NCI-H1694 (cell line): ENCODE measurements around the gene C16orf46.

Source experiments
- DNase-seq: peaks from one replicate; lab custom pipeline; 2025; lab: John Stamatoyannopoulos, UW

The C16orf46 gene

DNA sequence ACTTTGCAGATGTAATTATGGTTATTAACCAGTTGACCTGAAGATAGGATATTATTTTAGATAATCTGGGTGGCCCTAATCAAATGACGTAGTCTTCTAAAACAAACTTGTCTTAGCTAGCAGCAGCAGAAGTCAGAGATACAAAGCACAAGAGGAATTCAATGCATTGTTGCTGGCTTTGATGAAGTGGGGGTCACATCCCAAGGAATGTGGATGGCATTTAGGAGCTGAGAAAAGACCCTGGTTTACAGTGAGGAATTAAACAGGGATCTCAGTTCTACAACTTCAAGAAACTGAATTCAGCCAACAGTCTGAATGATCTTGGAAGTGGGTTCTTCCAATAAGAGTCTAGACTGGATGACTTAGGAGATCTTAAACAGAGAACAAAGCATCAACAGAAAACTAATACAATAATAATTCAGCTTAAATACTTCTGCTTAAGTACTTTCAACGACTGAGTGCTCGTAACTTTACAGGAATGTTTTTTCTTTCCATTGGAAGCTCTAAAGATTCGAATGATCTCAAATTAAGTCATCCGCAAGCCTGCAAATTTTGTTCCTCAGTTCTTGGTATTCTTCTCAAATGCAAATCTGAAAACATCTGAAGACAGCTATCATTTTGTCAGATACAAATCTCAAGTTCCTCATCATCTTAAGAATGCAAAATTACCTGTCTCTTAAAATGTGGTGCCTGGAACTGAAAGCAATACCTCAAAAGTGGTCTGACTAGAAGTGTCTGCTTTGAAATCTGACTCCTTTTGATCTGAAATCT is 3.3 kb downstream of the C16orf46 start:
- no peak for DNase-seq

DNA sequence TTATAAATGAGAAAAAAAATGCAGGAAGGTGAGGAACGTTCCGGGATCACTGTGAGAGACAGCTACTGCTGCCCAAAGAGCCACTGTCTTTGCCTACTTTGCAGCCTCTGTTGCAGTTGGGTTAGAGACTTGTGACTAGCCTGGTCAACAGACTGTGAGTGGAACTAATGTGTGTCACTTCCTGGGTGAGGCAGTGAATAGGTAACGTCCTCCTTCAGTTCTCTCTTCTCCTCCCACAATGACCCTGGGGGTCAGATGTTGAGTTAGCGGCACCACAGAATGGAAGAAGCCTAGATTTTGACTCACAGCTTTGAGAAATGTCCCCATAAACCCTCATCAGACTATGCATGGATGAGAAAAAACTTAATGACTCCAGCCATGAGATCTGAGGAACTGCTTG is 5.2 kb downstream of the C16orf46 start:
- DNase-seq, result no peak

DNA sequence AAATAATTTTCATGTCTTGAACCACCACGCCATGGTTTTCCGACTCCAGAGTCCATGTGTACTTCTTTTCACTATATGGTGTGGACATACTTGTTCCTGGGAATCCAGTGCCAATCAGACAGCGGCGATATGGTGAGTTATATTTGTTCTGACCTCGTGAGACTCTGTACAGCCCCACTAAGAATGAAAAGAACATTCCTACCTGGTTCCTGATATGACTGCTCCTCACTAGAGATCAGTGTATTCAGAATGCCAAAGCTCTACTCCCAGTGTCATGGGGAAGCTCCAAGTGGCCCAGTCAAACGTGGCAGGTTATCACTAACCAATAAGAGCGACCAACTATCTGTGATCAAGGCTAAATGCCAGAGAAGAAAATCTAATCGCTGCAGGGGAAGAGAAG is 6.1 kb downstream of the C16orf46 start:
- DNase-seq, result no peak

DNA sequence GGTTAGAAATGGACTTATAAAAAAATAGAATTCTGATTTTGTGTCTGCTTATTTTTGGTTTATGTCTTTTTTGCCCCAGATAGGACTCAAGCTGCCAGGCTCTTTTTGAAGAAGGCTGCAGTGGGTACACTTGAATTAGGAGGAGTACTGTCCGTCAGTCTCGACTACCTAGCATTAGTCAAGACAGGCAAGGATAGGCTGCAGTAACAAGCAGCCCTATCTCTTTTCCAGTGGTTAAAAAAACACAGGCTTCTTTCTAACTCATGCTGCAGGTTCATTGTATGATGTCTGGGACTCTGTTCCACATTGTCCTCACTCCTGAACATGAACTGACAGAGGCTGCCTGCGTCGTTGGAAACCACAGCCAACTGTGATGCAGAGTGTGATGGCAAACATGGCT is 8.0 kb downstream of the C16orf46 start:
- DNase-seq, result no peak

DNA sequence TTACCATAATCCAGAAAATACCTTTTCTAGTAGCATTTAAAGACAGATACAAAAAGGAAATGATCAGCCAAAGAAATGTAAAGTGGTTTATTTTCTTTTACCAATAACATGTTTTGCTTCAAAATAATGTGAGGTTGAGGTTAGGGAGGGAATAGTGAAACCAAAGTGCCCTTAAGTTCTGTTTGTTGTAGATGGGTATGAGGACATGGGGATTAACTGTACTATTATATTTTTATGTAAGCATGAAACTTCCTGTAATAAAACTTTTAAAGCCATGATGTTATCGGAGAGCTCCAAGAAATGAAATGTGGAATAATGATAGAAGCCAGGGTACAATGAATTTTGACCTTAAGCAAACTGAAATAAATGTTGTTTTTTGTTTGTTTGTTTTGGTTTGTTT is 9.9 kb downstream of the C16orf46 start:
- DNase-seq, result no peak

DNA sequence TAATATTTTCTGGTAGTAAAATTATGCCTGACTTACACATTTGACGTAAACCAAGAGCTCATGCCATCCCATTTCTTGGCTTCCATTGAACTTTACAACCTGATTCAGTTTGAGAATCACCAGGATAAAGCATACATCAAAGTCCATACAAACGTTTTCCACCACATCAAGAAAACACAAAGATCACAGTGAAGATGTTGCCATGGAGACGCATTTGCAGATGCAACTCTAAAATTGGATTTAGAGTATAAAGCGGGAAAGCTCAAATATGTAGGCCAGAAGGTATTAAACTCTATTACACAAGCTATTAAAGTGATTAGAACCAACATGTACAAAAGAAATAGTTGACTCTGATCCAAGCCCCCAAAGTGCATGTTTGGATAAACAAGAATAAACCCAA is 10.4 kb downstream of the C16orf46 start:
- no peak for DNase-seq

DNA sequence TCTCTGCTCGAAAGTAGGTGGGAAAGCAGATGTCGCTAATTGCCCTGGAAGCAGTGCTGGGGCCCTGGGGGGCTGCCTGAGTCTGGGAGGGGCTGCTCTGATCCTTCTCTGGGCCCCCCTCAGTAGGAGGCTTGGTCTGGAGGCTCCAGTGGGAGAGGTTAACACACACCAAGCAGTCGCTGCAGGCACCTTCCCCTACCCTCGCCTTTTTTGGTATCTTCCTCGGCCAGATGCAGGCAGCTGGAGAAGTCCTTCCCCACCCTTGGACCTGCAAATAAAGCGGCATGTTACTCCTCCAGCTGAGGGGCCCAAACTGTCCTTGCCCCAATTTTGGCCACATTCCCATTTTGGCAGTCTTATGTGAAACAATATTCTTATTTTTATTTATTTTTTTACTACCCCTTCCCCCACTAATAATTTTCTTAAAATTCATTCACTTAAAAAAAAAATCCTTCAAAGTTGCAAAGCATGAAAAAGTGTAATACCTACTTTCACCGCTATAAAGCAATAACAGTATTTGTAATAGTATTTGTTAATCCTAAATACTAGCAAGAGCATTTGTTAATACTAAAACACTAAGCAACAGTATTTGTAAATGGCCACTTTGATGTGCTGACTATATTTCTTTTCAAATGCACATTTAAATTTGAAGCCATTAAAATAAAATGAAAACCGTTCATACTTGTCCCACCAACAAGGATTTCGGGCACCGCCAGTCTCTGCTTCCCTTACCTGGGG is 15.0 kb downstream of the C16orf46 start:
- no peak for DNase-seq

DNA sequence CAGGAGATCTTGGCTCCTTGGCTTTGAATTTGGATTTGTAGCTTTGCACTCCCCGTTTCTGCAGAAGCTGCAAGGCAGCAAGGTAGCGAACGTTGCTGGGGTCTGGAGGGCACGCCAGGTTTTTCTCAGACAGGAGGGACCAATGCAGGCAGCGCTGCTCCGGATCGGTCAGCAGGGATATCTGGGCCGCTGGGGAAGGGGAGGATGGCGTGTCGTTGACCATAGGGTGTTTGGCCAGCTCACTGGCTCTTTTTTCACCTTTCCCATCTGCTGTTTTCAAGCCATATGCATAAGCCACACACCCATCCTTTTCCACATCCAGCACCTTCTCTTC is 15.8 kb downstream of the C16orf46 start:
- no peak for DNase-seq

DNA sequence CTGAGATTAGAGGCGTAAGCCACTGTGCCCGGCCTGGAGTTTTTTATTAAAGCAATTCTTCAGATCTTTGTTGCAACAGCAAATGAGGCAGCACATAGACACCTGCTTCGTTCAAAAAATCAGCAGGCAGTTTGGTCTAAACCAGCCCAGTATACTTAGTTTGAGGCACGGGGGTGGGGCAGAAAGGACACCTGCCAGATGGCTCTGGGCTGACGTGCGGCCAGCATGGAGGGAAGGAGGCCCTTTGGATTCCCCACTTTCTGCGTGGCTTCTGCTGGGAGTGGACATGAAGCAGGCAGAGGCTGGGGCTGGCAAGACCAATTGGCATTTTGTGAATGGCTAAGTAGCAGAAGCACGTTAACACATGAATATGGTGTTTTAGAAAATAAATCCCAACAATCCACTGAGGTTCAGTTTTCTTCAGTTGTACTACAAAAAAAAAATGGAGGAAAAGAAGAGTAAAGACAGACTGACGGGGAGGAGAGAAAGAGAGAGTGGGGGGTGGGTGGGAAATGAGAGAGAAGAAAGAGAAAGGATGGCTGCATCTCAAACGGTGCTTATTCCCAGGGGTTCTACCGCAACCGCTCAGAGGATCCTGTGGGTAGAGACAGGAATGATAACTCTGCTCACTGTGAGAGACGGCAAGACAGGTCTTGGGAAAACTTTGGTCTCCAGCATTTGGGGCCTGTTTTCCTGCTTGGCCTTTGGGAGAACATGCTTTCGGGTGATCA is 16.3 kb downstream of the C16orf46 start:
- DNase-seq, result no peak

DNA sequence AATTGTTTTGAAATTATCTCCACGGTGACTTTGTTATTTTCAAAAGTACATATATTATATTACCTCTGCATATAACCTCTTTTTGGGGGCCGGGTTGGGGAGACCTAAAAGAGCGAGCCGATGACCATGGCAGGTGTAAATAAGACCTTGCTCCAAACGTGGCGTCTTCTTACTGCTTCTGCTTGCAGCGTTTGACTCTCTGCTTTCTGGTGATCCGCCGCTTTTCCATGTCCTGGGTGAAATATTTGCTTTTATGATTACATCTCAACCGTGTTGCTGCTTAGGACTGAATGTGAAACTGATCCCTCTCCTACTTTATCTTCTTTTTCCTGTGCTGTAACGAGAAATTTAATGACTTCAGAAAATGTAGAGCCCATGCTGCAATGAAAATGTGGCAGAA is 23.3 kb downstream of the C16orf46 start:
- no peak for DNase-seq

DNA sequence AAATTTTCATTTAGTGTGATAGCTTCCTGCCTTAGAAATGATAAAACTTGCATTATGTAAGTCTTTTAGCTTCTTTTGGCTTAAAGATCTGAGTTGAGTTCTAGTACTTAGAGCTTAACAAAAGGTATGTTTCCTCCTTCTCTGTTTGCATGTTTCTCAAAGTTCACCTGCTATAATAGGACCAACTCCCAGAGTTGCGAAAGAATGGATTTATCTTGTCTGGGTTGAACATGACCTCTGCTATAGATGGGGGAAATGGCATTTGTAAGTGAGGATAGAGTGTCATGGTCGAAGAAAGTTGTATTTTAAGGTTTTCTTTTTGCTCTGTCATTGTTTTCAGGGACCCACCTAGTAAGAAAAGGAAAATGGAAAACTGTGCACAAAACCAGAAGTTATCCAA is 34.2 kb downstream of the C16orf46 start:
- DNase-seq, result no peak

DNA sequence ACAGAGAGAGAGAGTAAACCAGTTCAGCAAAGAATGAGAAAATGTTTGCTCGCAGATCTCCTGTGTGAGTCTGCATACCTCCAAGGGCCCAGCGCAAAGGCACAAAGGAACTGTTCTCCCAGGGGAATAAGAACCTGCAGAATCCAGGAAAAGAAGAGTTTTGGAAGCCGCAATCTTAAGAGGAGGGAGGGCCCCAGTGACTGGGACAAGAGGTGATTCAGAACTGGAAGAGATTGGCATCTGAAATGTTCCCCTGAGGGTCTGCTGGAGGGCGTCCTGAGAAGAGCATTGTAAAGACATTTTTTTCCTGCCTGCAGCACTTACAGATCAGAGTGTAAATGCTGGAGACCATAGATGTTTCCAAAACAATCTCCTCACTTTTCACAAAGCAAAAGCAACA is 35.3 kb downstream of the C16orf46 start:
- no peak for DNase-seq

DNA sequence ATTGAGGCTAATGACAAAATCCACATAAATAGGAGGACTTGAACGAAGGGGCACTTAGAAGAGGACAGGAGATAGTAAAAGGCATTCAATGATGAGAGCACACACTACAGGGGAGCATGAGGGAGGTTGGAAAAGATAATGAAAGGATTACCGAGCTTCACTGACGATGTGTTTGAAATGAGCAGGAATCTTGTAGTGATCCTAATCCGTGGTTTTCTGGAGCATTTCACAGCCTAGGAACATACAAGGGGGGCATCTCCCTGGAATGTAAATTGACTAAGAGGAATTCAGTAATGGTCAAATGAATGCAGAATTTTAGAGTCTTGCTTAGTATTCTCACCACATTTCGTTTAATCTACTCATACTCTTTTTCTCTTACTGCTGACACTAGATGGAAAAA is 36.2 kb downstream of the C16orf46 start:
- DNase-seq, result no peak

DNA sequence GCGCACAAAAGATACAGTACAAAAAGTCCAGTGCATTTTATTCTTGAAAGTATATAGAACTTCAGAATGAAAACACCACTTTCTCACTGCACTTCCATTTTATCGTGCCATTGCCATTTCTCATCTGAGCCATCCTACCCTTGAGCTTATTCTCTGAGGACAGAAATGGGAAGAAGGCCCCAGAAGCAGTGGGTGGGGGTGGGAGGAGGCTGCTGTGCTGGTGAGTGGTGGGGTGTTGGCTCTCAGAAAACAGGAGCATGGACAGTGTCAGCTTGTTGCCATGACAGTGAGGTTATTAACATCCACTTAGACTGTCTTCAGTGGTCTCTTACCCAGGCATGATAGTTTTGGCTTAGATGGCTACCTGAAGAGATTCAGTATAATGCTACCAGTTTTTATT is 36.9 kb downstream of the C16orf46 start:
- DNase-seq, result no peak

DNA sequence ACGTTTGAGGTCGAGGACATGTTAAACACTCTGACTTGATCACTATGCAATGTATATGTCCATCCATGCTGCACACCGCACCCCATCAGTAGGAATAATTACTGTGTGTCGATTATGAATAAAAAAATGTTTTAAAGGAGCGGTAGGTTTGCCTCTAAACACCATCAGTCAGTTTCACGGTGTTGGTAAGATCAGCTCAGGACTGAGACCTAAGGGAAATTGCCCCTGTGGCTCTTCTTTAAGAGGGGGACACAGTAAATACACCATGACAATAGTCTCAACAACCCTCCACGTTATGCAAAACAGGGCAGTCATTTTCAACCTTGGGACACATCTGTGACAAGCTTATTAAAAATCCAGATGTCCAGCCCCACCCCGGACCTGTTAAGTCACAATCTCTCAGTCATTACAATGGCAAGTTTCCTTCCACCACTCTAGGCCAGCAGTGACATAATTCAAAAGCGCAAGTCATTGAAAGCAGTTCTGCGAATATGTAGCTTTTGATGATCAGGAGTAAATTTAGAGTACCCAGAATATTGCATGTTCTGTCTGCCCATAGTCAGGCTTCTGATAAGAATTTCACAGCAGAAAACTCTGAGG is 40.2 kb downstream of the C16orf46 start:
- no peak for DNase-seq

DNA sequence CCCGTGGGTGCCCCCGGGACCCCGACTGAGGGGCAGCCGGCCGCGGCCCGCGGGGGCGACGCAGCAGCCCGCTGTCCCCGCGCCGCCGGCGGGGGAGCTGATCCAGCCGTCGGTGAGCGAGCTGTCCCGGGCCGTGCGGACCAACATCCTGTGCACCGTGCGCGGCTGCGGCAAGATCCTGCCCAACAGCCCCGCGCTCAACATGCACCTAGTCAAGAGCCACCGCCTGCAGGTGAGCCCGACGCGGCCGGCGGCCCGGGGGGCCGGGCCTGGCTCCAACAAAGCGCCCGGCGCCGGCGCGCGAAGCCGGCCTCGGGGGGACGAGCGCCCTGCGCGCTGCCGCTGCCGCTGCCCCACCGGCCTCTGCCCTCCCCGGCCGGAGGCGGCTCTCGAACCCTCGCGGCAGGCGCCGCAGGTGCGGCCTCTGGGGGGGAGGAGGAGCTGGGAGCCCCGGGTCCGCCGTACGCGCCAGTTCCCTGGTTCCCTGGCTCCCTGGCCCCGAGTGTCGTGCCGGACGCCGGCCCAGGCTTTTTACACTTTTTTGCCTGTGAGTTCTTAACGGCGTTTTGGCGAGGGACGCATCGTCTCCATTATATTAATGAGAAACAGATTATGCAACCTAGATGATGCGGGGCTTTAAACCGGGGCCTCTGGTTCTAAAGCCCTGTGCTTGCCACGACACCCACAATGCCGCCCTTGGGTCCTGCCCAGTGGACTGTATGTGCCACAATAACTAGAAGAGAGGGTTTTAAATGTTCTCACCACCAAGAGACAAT is 40.9 kb downstream of the C16orf46 start:
- DNase-seq, result no peak

DNA sequence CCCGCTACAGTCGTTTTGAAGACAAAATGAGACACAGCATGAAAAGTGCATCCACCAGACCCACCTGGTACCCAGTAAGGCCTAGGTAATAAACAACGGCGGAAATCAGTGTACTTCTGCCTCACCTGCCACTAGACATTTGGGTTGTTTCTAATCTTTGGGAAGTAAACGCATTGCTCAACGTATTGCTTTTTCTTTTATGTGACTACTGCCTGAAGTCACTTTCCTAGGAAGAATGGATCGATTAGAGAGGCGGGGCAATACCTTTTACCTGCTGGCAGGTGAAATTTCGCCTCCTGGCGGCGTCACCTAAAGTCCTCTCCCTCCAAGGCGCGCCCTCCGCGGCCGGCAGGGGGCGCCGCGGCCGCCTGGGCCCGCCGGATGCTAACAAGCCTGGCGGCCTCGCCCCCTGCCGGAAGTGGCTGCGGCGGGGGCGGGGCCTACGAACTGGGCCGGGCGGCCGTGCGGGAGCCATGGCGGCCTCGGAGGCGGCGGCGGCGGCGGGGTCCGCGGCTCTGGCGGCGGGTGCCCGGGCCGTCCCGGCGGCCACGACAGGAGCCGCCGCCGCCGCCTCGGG is 41.6 kb downstream of the C16orf46 start, which contains the start of gene ATMIN:
Gene ATMIN, plus strand, starts transcription at position 445 of the 577 bp plus-strand sequence. Its CDS starts 29 bp downstream, at position 474.
- peak; percentile 42 for DNase-seq

DNA sequence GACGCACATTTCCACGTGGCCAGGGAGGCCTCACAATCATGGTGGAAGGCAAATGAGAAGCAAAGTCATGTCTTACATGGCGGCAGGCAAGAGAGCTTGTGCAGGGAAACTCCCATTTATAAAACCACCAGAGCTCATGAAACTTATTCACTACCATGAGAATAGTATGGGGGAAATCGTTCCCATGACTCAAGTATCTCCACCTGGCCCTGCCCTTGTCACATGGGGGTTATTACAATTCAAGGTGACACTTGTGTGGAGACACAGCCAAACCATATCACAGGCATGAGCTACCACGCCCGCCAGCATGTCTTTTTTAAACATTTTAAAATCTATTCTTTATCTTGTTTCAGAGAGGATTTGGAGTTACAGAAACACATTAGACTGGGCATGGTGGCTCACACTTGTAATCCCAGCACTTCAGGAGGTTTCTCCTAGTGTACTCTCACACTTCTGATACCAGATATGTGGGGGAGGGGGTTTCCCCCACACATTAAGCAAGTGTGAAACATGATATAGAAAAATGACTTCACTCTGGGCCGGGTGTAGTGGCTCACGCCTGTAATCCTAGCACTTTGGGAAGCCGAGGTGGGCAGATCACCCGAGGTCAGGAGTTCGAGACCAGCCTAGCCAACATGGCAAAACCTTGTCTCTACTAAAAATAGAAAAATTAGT is 47.0 kb downstream of the C16orf46 start:
- no peak for DNase-seq

DNA sequence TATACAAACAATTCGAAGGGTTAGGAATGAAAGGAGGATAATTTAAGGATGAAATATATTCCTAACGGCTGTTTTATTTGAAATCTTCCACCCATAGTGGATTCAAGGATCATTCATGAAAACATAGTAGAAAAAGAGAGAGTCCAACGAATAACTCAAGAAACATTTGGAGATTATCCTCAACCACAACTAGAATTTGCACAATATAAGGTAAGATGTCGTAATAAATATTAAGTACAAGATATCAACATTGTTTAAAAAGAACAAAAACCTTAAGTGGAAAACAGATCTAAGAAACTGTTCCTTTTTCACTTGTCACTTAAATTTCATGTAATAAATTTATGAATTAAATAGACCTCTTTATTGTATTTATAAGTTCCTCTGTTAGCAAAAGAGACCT is 50.6 kb downstream of the C16orf46 start:
- DNase-seq, result no peak

DNA sequence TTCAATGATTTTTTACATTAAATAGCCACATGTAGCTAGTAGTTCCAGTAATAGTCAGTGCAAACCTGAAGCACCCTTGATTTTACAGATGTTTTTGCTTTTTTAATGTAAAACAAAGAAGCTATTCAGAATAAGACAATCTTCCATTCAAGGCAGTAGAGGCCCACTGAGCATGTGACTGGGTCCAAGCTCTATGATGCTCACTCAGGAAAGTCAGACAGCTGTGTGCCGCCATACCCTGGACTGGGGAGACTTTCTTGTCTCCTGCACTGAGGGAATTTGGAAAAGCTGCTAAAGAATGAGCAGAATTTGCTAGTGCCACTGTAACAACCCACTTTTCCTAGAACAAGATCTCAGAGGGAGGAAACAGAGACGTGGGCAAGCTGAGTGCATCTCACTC is 58.5 kb downstream of the C16orf46 start:
- DNase-seq, result no peak

DNA sequence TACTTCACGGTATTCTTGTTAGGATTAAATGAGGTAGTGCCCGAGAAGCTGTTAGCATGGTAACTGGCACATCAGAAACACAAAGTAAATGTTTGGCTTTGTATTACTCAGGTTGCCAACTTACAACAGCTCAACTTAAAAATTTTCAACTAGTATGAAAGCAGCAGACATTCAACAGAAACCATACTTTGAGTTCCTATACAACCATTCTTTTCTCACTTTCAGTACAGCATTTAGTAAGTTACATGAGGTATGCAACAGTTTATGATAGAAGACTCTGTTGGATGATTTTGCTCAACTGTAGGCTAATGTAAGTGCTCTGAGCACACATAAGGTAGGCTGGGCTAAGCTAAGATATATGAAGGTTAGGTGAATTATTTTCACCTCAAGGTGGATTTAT is 62.4 kb downstream of the C16orf46 start:
- DNase-seq, result no peak
